HCT116 (cell line): Measurements from ENCODE around the gene CENPV.

Source experiments
- CEBPB ChIP-seq: IDR thresholded peaks from 2 replicates; pipeline ENCODE4 v1.6.1; 2012; ENCODE audit warnings: low read depth
- EZH2 ChIP-seq: fragments of 200-600 bp; sonication (generic); IDR thresholded peaks from 2 replicates; pipeline ENCODE4 v1.6.1; 2017; ENCODE audit warnings: antibody characterized with exemption, mixed run types
- EZH2phosphoT487 ChIP-seq: fragments of 200-600 bp; IDR thresholded peaks from 2 replicates; pipeline ENCODE4 v1.6.1; 2018; ENCODE audit warnings: antibody characterized with exemption, borderline replicate concordance
- JUND ChIP-seq: IDR thresholded peaks from 2 replicates; pipeline ENCODE4 v1.6.1; 2012
- POLR2A ChIP-seq: IDR thresholded peaks from 2 replicates; pipeline ENCODE4 v1.7.0; 2011; ENCODE audit warnings: borderline replicate concordance; ENCODE audit not compliant: insufficient read depth, insufficient read length; ENCODE audit errors: extremely low read depth
- POLR2AphosphoS5 ChIP-seq: IDR thresholded peaks from 2 replicates; pipeline ENCODE4 v1.6.1; 2011; ENCODE audit warnings: mild to moderate bottlenecking, low read depth, low read length, moderate library complexity
- SIN3A ChIP-seq: IDR thresholded peaks from 2 replicates; pipeline ENCODE4 v1.6.1; 2012; ENCODE audit warnings: low read depth
- ZNF274 ChIP-seq: fragments of 200-500 bp; sonication (Bioruptor generic); IDR thresholded peaks from 2 replicates; pipeline ENCODE4 v1.6.1; 2014; ENCODE audit warnings: mild to moderate bottlenecking, low read depth, low read length, inconsistent platforms
- TF ChIP-seq, protein P1 (sequence below), 3 experiments: fragments of 200-600 bp in 1 of 3; sonication (generic) in 1 of 3; IDR thresholded peaks in 2 of 3; conservative IDR thresholded peaks in 1 of 3; 2 replicates each; pipeline ENCODE4 v1.5.1; 2012 to 2017; ENCODE audit warnings: low read depth in 2 of 3, low read length in 2 of 3, antibody characterized with exemption in 1 of 3, borderline replicate concordance in 1 of 3, control low read depth in 1 of 3, mild to moderate bottlenecking in 1 of 3, mixed read lengths in 1 of 3, mixed run types in 1 of 3, moderate library complexity in 1 of 3; ENCODE audit not compliant: insufficient read depth in 1 of 3
- TF ChIP-seq, protein P2 (sequence below): IDR thresholded peaks from 2 replicates; pipeline ENCODE4 v1.6.1; 2012
- TF ChIP-seq, protein P3 (sequence below): IDR thresholded peaks from 2 replicates; pipeline ENCODE4 v1.6.1; 2012

DNA sequence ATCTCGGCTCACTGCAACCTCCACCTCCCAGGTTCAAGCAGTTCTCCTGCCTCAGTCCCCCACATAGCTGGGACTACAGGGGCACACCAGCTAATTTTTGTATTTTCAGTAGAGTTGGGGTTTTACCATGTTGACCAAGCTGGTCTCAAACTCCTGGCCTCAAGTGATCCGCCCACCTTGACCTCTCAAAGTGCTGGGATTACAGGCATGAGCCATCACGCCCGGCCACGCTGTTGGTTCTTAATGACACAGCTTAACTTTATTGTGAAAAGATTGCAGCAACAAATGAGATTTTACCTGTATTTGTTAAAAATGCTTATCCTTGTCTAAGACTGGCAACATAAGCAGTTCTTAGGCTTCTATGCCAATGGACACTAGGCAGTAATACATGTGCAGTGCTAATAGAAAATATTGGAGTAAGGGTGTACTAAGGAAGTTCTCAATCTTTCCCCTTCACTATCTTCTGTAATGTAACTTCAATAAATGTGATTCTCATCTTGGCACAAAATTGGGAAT is 30.6 kb upstream of the CENPV start:
- TF ChIP-seq, protein P1, sequence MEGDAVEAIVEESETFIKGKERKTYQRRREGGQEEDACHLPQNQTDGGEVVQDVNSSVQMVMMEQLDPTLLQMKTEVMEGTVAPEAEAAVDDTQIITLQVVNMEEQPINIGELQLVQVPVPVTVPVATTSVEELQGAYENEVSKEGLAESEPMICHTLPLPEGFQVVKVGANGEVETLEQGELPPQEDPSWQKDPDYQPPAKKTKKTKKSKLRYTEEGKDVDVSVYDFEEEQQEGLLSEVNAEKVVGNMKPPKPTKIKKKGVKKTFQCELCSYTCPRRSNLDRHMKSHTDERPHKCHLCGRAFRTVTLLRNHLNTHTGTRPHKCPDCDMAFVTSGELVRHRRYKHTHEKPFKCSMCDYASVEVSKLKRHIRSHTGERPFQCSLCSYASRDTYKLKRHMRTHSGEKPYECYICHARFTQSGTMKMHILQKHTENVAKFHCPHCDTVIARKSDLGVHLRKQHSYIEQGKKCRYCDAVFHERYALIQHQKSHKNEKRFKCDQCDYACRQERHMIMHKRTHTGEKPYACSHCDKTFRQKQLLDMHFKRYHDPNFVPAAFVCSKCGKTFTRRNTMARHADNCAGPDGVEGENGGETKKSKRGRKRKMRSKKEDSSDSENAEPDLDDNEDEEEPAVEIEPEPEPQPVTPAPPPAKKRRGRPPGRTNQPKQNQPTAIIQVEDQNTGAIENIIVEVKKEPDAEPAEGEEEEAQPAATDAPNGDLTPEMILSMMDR (IDR thresholded peaks at IDR 0.05 in 2 of 3, conservative IDR thresholded peaks at IDR 0.05 in 1 of 3; ENCODE audit: borderline replicate concordance in 1 of 3, insufficient read depth in 1 of 3, low read depth in 2 of 3, low read length in 2 of 3), result no peak
- no peak for TF ChIP-seq JUND
- TF ChIP-seq, protein P2, sequence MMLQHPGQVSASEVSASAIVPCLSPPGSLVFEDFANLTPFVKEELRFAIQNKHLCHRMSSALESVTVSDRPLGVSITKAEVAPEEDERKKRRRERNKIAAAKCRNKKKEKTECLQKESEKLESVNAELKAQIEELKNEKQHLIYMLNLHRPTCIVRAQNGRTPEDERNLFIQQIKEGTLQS, result no peak
- TF ChIP-seq POLR2AphosphoS5, result peak; percentile 1; the same call in 1 of the 2 replicates
- no peak for TF ChIP-seq POLR2A
- no peak for TF ChIP-seq ZNF274
- TF ChIP-seq EZH2, result no peak
- TF ChIP-seq, protein P3, sequence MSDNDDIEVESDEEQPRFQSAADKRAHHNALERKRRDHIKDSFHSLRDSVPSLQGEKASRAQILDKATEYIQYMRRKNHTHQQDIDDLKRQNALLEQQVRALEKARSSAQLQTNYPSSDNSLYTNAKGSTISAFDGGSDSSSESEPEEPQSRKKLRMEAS, result no peak
- no peak for TF ChIP-seq EZH2phosphoT487
- no peak for TF ChIP-seq CEBPB
- no peak for TF ChIP-seq SIN3A
